Measurements from ENCODE around the gene RAB30. TPM values are rescaled to one million over a fixed set of nuclear protein-coding genes. Genes with fewer than 3 reads are reported as not detected.
A peak's percentile ranks its signal among the peaks of the same experiment; 100 is the strongest.

Gene RAB30
- total and polyA plus RNA-seq, 7 donors, result 6.0 to 29.9 (median 24.0) TPM

DNA sequence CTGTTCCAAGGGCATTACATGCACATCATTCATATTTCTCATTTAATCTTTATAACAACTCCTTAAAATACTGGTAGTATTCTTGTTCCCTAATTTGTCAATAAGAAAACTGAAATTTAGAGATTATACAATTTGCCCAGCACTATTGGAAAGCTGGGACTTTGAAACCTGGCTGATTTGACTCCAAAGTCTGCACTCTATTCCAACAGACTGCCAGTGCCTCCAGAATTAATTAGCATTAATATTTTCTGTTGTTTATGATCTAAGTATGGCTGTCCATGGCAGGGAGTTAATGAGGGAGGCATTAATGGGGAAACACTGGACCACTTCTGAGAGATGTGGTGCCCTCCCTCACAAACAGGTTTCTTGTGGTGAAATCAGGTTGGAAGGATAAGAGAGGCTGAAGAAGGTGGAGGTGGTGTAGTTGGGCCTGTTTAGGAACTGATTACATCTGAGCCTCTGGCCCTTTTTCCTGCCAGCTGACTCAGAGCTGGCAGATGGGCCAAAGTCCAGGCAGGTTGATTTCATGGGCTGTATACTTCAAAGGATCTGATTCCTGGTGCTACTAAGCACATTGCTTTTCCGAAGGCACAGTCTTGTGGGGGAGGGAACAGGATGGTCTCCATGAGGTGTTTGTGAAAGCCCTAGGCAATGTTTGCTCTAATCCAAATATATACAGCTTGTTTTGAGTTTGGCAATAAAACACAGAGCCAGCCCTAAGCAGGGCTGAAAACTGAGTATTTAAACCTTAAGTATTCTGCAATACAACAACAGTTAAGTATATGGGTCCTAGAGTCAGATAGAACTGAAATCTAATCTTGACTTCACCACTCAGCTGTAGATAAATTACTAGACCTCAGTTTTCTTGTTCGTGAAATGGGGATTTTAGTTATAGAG is 21.0 kb upstream of the RAB30 start:
- Histone ChIP-seq H3K27me3 (no peaks in the 10 kb centered on the region), H3K4me1 (peaks cover 0 to 25% (median 5%) of the 10 kb centered on the region in 4 donors), H3K9me3 (no peaks in the 10 kb centered on the region), H3K27ac (peak overlapping the region in 1 of 4 donors; percentile 34), H3K4me3 (no peak overlapping the region), H3K36me3 (no peaks in the 10 kb centered on the region)
- intact Hi-C loops (cut with DNase I), result no loop called here
- TF ChIP-seq EP300 (IDR thresholded peaks at IDR 0.05), result no peak
- peak in 1 of 4 donors; percentile 10 for TF ChIP-seq POLR2AphosphoS5 (IDR thresholded peaks at IDR 0.05)
- no peak for DNase-seq
- 9 to 57% methylated on average over 2 of the region's 2 CpGs for WGBS, 2 donors

- no peak for DNase-seq
- Histone ChIP-seq H3K36me3 (no peaks in the 10 kb centered on the region), H3K27ac (no peak overlapping the region), H3K4me3 (no peak overlapping the region), H3K9me3 (no peaks in the 10 kb centered on the region), H3K27me3 (no peaks in the 10 kb centered on the region), H3K4me1 (peaks cover 0 to 21% (median 5%) of the 10 kb centered on the region in 4 donors)
- TF ChIP-seq POLR2A (IDR thresholded peaks at IDR 0.05) (no peak), CTCF (IDR thresholded peaks at IDR 0.05) (no peak), EP300 (IDR thresholded peaks at IDR 0.05) (no peak), POLR2AphosphoS5 (IDR thresholded peaks at IDR 0.05) (no peak)
- intact Hi-C loops (cut with DNase I), result no loop called here
- 93 to 98% methylated on average over 2 of the region's 2 CpGs for WGBS, 2 donors
Observed at GRCh38 chr11:83088965-83089364, 17.3 kb upstream of the RAB30 start.

DNA sequence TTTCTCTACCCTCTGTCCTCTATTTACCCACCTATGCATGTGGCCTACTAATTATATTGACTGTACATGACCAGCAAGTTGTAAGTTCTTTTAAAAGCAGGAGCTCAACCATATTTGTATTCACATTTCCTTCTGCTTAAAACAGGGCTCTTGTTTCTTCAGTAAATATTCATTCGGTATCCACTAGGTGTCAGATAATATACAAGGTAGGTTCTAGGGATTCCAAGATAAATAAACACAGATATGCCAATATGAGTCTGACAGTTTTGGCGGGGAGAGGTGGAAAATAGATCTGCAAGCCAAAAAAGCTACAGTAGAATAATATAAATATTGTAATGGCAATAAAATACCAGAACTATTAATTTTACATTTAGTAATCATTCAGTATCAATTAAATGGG is 15.3 kb upstream of the RAB30 start:
- intact Hi-C loops (cut with DNase I), result no loop called here
- 10 to 34% methylated on average over 2 of the region's 2 CpGs for WGBS, 2 donors

GRCh38 chr11:83079820-83080219 is 8.1 kb upstream of the RAB30 start:
- H3K27me3 ChIP-seq, result no peaks in the 10 kb centered on the region
- intact Hi-C loops (cut with DNase I), result no loop called here
- no peak for TF ChIP-seq EP300 (IDR thresholded peaks at IDR 0.05)
- no peak for TF ChIP-seq POLR2AphosphoS5 (IDR thresholded peaks at IDR 0.05)
- TF ChIP-seq CTCF (IDR thresholded peaks at IDR 0.05), result no peak
- TF ChIP-seq POLR2A (IDR thresholded peaks at IDR 0.05), result no peak
- WGBS, 2 donors, result 86 to 90% methylated on average over 5 of the region's 5 CpGs
- no peaks in the 10 kb centered on the region for H3K9me3 ChIP-seq
- DNase-seq, result no peak
- peaks cover 0 to 17% (median 0%) of the 10 kb centered on the region in 4 donors for H3K36me3 ChIP-seq
- peaks cover 0 to 15% (median 1%) of the 10 kb centered on the region in 4 donors for H3K4me1 ChIP-seq
- peak overlapping the region in 1 of 4 donors; percentile 14 for H3K27ac ChIP-seq
- H3K4me3 ChIP-seq, result no peak overlapping the region

More for the DNA sequence above, 15.3 kb upstream of the RAB30 start:
- no peak overlapping the region for H3K4me3 ChIP-seq
- H3K4me1 ChIP-seq, result peaks cover 0 to 10% (median 0%) of the 10 kb centered on the region in 4 donors
- H3K9me3 ChIP-seq, result no peaks in the 10 kb centered on the region
- peak in 1 of 4 experiments; percentile 18 for TF ChIP-seq CTCF (IDR thresholded peaks at IDR 0.05)
- no peak for TF ChIP-seq POLR2AphosphoS5 (IDR thresholded peaks at IDR 0.05)
- DNase-seq, result no peak
- H3K27ac ChIP-seq, result no peak overlapping the region
- no peaks in the 10 kb centered on the region for H3K36me3 ChIP-seq
- H3K27me3 ChIP-seq, result no peaks in the 10 kb centered on the region

DNA sequence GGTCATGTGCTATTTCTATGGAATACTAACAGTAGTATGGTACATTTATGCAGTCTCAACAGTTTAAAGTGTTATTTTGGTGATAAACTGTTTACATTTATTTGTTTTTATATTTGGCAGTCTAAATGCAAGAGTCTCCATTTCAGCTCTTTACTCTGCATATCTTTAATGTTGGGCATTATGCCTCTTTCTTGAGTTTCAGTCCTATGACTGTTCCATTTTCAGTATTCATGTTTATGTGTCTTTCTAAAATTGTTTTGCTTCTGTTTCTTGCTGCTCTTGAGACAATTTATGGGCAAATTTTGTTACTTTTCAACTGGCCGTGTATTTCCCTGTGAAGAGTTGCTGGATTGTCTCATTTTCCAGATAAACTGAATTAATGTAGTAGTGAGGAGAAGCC is 6.6 kb upstream of the RAB30 start:
- intact Hi-C loops (cut with DNase I), result no loop called here
- no peaks in the 10 kb centered on the region for H3K9me3 ChIP-seq

More for the DNA sequence above, 6.6 kb upstream of the RAB30 start:
- 78 to 82% methylated on average over 1 of the region's 1 CpG for WGBS, 2 donors
- Histone ChIP-seq H3K27me3 (no peaks in the 10 kb centered on the region), H3K27ac (no peak overlapping the region), H3K36me3 (peaks cover 0 to 30% (median 1%) of the 10 kb centered on the region in 4 donors), H3K4me1 (peaks cover 0 to 26% (median 12%) of the 10 kb centered on the region in 4 donors), H3K4me3 (no peak overlapping the region)
- no peak for DNase-seq
- TF ChIP-seq EP300 (IDR thresholded peaks at IDR 0.05), result no peak
